ENCODE results near the gene PM20D1.

DNA sequence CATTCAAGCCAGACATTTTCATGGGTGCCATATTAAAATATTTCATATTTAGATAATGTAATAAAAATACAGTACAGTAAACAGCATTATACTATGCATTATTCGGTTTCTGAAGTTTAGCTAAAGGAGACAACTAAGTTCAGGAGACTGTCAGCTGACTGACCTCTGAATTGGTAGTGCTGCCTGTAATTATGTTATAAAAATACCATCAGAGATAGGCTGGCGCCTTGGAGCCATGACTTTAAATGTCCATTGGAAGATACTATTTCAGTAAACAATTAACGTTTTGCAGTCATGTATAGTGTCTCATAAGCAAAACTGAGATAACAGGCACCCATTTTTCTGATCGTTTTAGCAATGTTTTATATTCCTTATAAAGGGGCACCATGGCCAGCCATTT, 63.3 kb downstream of the PM20D1 start:
- no peak for TF ChIP-seq NFYB (CRISPR knock-in tag; conservative IDR thresholded peaks at IDR 0.05; ENCODE audit: low read depth)
- TF ChIP-seq CREM (CRISPR knock-in tag; IDR thresholded peaks at IDR 0.05): no peak
- TF ChIP-seq, protein P1, sequence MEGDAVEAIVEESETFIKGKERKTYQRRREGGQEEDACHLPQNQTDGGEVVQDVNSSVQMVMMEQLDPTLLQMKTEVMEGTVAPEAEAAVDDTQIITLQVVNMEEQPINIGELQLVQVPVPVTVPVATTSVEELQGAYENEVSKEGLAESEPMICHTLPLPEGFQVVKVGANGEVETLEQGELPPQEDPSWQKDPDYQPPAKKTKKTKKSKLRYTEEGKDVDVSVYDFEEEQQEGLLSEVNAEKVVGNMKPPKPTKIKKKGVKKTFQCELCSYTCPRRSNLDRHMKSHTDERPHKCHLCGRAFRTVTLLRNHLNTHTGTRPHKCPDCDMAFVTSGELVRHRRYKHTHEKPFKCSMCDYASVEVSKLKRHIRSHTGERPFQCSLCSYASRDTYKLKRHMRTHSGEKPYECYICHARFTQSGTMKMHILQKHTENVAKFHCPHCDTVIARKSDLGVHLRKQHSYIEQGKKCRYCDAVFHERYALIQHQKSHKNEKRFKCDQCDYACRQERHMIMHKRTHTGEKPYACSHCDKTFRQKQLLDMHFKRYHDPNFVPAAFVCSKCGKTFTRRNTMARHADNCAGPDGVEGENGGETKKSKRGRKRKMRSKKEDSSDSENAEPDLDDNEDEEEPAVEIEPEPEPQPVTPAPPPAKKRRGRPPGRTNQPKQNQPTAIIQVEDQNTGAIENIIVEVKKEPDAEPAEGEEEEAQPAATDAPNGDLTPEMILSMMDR (IDR thresholded peaks at IDR 0.05): no peak
- TF ChIP-seq TEAD4 (CRISPR knock-in tag; IDR thresholded peaks at IDR 0.05): no peak
- TF ChIP-seq FOXJ3 (CRISPR knock-in tag; IDR thresholded peaks at IDR 0.05; ENCODE audit: borderline replicate concordance): no peak
- TF ChIP-seq PREB (CRISPR knock-in tag; IDR thresholded peaks at IDR 0.05; ENCODE audit: borderline replicate concordance): no peak
- TF ChIP-seq USF2 (CRISPR knock-in tag; IDR thresholded peaks at IDR 0.05): no peak
- no peak for TF ChIP-seq ATF2 (CRISPR knock-in tag; IDR thresholded peaks at IDR 0.05; ENCODE audit: borderline replicate concordance, low read depth)
- no peak for TF ChIP-seq GRHL2 (CRISPR knock-in tag; IDR thresholded peaks at IDR 0.05; ENCODE audit: insufficient replicate concordance, severe bottlenecking)
- no peak for TF ChIP-seq JUN (CRISPR knock-in tag; IDR thresholded peaks at IDR 0.05)
- no peak for TF ChIP-seq ZBTB21 (CRISPR knock-in tag; IDR thresholded peaks at IDR 0.05; ENCODE audit: borderline replicate concordance)

All from WTC11 (cell line).